DOHH2 (cell line): ENCODE data around the gene HIVEP3.

Experiments
- CTCF ChIP-seq: fragments of 200-600 bp; sonication (generic); IDR thresholded peaks from one replicate; pipeline ENCODE4 v1.5.1; 2014; ENCODE audit warnings: antibody characterized with exemption, mild to moderate bottlenecking, low read depth, low read length; ENCODE audit not compliant: poor library complexity, severe bottlenecking
- EZH2phosphoT487 ChIP-seq: fragments of 200-600 bp; sonication (generic); IDR thresholded peaks from 2 replicates; pipeline ENCODE4 v1.6.1; 2017; ENCODE audit warnings: borderline replicate concordance, mild to moderate bottlenecking, antibody characterized with exemption, low read length, moderate library complexity, mixed read lengths

- no peak for TF ChIP-seq CTCF
- no peak for TF ChIP-seq EZH2phosphoT487
These were observed 39.8 kb downstream of the HIVEP3 start for GRCh38 chr1:41878911-41879310.
